ENCODE data around the gene LHFPL2.

DNA sequence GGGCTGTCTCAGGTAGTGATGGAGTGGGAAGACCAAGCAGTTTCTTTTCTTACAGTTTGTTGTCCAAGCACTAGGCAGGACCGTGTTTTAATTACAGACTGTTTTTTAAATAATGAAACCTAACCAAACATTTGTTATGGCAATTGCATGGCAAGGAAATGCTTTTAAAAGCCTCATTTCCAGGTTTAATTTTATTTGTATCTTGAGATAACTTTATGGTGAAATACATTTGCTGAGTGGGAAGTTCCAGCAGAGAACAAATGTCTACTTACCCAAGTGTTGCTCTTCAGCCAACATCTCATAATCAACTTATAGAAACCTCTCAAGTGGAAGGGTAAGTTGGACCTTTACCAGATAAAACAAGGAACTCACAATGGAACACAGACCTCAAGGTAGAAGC is 11.8 kb upstream of the LHFPL2 start:
- TF ChIP-seq, protein P1, sequence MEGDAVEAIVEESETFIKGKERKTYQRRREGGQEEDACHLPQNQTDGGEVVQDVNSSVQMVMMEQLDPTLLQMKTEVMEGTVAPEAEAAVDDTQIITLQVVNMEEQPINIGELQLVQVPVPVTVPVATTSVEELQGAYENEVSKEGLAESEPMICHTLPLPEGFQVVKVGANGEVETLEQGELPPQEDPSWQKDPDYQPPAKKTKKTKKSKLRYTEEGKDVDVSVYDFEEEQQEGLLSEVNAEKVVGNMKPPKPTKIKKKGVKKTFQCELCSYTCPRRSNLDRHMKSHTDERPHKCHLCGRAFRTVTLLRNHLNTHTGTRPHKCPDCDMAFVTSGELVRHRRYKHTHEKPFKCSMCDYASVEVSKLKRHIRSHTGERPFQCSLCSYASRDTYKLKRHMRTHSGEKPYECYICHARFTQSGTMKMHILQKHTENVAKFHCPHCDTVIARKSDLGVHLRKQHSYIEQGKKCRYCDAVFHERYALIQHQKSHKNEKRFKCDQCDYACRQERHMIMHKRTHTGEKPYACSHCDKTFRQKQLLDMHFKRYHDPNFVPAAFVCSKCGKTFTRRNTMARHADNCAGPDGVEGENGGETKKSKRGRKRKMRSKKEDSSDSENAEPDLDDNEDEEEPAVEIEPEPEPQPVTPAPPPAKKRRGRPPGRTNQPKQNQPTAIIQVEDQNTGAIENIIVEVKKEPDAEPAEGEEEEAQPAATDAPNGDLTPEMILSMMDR (IDR thresholded peaks at IDR 0.05; ENCODE audit: low read depth, low read length, poor library complexity, severe bottlenecking) = no peak
- TF ChIP-seq EZH2phosphoT487 (IDR thresholded peaks at IDR 0.05; ENCODE audit: borderline replicate concordance, low read length) = no peak
